GM18526 (cell line): ENCODE results near the gene ITFG2.

Experiments
- POLR2A ChIP-seq: IDR thresholded peaks from 3 replicates; pipeline ENCODE4 v1.6.1; 2011; ENCODE audit not compliant: insufficient read length; ENCODE audit errors: extremely low read depth

The ITFG2 gene

DNA sequence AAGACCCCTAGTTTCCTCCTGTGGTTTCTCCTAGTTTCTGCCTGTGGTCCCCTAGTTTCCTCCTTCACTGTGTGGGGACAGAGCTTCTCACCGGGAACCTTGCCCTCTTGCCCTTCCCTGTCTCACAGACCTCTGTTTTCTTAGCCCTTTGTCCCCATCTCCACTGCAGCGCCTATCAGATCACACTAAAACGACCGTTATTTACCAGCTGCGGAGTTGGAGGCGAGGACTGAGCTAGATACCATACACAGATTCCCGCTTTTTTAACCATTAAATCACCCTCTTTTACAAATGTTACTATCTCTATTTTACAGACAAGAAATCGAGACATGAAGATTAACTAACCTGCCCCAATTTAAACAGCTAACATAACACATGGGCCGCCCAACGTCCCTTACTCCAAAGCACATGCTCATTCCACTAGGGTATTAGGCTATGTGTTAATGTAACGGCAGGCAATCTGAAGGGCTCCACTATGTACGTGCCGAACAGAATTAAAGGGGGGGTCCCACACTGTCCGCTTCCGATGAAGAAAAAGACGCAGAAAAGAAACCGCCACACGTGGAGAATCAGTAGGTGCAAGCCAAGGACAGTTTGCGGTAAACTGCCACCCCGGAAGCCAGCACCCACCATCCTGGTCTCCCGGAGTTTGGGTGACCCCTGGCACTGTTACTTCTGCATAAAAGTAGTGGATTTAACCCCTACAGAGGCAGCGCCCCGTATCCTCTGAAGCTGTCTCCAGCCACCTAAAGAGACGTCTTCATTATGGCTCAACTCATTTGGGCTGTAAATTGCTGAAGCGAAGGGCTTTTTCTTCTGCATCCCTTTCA is 19.6 kb upstream of the ITFG2 start:
- no peak for TF ChIP-seq POLR2A

DNA sequence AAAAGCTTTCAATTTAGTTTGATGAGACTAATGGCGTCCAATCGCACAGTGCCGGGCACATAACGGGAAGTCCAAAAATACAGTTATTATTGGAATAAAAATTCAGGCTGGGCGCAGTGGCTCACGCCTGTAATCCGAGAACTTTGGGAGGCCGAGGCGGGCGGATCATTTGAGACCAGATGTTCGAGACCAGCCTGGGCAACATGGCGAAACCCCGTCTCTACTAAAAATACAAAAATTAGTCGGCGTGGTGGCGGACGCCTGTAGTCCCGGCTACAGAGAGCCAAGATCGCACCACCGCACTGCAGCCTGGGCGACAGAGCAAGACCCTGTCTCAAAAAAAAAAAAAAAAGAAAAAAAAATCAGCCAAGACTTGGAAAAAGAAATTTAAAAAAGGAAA is 18.9 kb upstream of the ITFG2 start:
- TF ChIP-seq POLR2A = no peak

GRCh38 chr12:2794191-2794735 is 18.2 kb upstream of the ITFG2 start:
- TF ChIP-seq POLR2A = no peak

- TF ChIP-seq POLR2A = peak; percentile 69
Observed at GRCh38 chr12:2794736-2795289, 17.7 kb upstream of the ITFG2 start, which contains the start of gene FKBP4. Gene FKBP4, plus strand, starts transcription at chr12:2794970. Its CDS starts 170 bp downstream, at chr12:2795140.

DNA sequence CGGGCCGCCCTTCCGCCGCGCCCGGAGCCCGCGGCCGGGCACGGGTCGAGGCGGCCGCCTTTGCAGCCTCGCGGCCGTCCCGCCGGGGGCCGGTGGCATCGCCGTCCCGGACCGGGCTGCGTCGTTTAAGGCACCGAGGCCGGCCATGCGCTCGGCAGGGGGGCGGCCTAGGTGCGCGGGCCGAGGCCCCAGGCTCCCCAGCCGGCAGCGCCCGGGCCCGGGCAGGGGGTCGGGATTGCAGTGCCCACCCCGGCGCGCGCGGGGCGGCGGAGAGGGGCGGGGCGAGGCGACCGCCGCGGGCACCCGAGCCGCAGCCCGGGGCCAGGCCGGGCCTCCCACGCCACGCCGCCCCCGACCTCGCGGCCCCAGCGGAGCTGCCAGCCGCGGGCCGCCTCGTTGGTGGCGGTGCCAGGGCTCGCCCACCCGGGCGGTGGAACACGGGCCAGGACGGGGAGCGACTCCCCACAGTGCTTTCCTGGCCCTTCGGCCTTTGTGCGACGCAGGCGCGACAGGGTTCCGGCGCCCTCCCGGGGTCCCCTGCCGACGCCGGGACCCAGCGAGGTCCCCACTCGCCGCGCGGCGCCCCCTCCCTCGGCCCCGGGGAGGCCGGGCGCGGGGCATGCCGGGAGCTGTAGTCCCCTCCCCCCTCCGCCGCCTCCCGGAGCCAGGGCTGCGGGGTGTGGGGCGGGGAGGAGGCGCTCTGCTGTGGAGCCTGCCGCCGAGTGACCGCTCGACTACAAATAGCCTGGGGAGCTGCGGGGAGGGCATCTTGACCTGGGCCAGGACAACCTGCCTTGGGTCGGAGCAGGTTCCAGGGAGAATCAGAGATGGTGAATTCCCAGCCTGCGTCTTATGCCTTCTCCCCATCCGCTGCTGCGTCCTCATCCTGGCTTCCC is 16.9 kb upstream of the ITFG2 start:
- peak; percentile 38 for TF ChIP-seq POLR2A

GRCh38 chr12:2796187-2796666 is 16.2 kb upstream of the ITFG2 start:
- TF ChIP-seq POLR2A = no peak

GRCh38 chr12:2797721-2798418 is 14.6 kb upstream of the ITFG2 start:
- no peak for TF ChIP-seq POLR2A

- no peak for TF ChIP-seq POLR2A
Observed at GRCh38 chr12:2800046-2800570, 12.4 kb upstream of the ITFG2 start.

- TF ChIP-seq POLR2A = no peak
Observed at GRCh38 chr12:2801044-2801783, 11.3 kb upstream of the ITFG2 start.

DNA sequence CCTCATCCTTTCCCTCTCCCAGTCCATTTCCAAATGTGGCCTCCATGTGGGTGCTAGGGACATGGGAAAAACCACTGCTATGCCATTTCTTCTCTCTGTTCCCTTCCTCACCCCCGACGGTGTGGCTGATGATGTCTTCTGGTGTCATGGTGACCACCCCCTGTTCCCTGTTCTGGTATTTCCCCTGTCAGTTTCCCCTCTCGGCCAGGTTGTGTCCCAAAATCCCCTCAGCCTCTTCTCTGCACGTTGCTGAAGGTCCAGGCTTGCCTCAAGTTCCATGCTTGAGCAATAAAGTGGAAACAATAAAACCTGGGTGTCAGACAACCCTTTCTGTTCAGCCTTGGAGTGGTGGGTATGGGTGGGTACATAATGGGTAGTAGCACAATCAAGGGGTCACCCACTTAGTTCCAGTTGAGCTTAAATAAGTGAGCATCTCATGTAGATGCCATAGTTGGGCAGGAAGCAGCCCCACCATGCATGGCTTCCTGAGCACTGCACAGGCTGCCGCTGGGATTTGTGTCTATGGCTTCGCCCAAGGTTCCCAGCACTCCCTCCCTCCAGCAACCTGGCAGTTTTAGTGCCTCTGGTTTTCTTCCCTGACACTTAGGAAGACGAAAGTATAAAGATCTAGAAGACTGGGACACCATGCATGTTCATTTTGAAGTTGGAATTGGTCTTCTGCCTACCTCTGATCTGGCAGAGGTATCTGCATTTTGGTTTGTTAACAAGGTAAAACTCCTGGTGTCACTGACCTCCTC is 8.7 kb upstream of the ITFG2 start:
- no peak for TF ChIP-seq POLR2A

DNA sequence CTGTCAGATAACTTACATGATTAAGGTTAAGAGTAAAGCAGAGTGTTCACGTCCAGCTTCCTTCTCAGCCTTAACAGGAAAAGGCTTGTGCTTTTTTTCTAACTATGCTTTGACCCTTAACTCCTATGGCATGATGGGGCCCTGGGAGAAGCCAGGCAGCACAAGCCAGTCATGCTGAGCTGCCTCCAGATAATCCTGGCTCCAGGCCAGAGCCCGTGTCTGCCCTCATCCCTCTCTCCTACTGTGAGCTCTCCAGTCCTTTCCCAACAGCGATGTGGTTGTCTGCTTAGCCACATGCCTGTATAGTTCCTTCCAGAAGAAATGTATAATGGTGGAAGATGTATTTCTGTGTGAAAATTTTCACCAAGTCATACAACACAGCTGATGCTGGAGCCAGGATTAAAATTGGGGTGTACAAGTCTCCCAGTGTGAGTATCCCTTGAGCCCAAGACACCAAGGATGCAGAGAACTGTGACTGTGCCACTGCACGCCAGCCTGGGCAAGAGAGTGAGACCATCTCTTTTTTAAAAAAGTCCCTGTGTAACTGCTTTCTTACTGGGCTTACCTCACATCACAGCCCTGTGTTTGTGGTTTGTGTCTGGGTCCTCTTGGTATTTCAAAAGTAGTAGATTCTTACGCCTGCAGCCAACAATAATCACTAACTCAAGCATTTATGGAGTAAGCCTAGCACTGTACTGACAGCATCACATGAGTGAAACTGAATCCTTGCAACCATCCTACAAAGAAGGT is 7.9 kb upstream of the ITFG2 start:
- TF ChIP-seq POLR2A = no peak

DNA sequence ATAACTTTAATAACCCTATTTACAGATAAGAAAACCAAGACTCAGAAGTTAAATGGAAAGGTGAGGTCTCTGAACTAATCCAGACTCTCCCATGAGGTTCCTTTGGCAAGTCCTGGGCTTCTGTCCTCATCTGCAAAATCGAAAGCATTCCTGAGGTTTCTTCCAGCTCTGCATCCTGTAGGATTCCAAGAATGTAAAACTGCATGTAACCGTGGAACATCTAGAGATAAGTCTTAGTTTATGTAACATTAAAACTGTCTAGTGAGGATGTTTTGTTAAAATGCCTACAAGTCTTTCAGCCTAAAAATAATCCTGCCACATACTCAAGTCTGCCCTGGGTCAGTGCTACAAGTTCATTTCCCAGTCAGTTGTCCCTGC is 7.3 kb upstream of the ITFG2 start:
- no peak for TF ChIP-seq POLR2A

DNA sequence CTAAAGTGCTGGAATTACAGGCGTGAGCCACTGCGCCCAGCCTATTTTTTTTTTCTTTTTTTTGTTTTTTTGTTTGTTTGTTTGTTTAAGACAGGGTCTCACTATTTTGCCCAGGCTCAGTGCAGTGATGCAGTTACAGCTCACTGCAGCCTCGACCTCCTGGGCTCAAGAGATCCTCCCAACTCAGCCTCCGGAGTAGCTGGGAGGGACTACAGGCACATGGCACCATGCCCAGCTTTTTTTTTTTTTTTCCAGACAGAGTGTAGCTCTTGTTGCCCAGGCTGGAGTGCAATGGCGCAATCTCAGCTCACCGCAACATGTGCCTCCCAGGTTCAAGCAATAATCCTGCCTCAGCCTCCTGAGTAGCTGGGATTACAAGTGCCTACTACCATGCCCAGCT is 5.8 kb upstream of the ITFG2 start:
- no peak for TF ChIP-seq POLR2A

GRCh38 chr12:2811801-2812200 is 667 bp upstream of the ITFG2 start:
- TF ChIP-seq POLR2A = no peak
